Hepatocyte (in vitro differentiated cells): Measurements from ENCODE around the gene AKT1.

Experiments
- EZH2 ChIP-seq: fragments of 200-600 bp; sonication (generic); IDR thresholded peaks from 2 replicates; pipeline ENCODE4 v1.6.1; 2016; ENCODE audit warnings: antibody characterized with exemption, mild to moderate bottlenecking, borderline replicate concordance
- EZH2phosphoT487 ChIP-seq: fragments of 200-600 bp; sonication (generic); IDR thresholded peaks from one replicate; pipeline ENCODE4 v1.6.1; 2018; ENCODE audit warnings: antibody characterized with exemption, mild to moderate bottlenecking, low read depth, moderate library complexity; ENCODE audit not compliant: unreplicated experiment, severe bottlenecking
- TF ChIP-seq, protein P1 (sequence below): fragments of 200-600 bp; sonication (generic); IDR thresholded peaks from 2 replicates; pipeline ENCODE4 v1.5.1; 2016; ENCODE audit warnings: antibody characterized with exemption, mild to moderate bottlenecking; ENCODE audit not compliant: poor library complexity

DNA sequence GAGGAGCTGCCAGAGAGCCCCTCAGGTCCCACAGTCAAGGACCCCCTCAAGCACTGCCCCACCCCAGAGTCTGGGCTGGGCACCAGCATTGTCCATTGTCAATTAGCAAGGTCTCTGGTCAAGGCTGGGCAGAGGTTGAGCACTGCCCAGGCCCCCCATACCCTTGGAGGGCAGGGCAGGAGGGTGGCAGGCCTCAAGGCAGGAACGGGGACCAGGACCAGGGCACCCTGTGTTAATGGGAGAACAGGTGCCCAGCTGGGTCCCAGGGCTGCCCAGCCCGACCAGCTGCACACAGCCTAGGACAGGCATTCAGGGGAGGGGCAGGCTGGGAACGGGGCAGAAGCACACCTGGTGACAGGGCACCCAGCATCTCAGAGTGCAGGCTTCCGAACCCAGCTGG, 24.2 kb downstream of the AKT1 start:
- TF ChIP-seq EZH2 (no peak), EZH2phosphoT487 (no peak)
- TF ChIP-seq, protein P1, sequence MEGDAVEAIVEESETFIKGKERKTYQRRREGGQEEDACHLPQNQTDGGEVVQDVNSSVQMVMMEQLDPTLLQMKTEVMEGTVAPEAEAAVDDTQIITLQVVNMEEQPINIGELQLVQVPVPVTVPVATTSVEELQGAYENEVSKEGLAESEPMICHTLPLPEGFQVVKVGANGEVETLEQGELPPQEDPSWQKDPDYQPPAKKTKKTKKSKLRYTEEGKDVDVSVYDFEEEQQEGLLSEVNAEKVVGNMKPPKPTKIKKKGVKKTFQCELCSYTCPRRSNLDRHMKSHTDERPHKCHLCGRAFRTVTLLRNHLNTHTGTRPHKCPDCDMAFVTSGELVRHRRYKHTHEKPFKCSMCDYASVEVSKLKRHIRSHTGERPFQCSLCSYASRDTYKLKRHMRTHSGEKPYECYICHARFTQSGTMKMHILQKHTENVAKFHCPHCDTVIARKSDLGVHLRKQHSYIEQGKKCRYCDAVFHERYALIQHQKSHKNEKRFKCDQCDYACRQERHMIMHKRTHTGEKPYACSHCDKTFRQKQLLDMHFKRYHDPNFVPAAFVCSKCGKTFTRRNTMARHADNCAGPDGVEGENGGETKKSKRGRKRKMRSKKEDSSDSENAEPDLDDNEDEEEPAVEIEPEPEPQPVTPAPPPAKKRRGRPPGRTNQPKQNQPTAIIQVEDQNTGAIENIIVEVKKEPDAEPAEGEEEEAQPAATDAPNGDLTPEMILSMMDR: no peak
